ENCODE data around the gene PPP1R12C. TPM values are rescaled to one million over a fixed set of nuclear protein-coding genes. Genes with fewer than 3 reads are reported as not detected.
"Not testable (repeated sequence)": the region's sequence is repeated elsewhere in the genome, so short reads cannot be mapped to it uniquely, and the experiment has no call there.

The PPP1R12C gene
- total RNA-seq, 1 donor from 2014 or later = 120 TPM

DNA sequence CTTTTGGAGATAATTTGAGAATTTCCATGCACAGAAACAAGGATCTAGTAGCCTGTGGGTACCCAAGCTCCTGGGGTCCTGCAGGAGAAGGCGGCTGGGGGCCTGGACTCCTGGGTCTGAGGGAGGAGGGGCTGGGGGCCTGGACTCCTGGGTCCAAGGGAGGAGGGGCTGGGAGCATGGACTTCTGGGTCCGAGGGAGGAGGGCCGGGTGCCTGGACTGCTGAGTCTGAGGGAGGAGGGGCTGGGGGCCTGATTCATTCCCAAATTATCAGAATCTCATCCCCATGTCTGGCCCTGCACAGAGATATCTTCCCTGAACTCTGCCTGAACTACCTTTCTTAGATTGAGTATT lies 54.0 kb downstream of the PPP1R12C start:
- Histone ChIP-seq H3K9me3 (no peaks in the 10 kb centered on the region), H3K27ac (no peak overlapping the region), H3K4me1 (peaks cover 15% of the 10 kb centered on the region), H3K36me3 (peaks cover 5% of the 10 kb centered on the region), H3K4me3 (peak overlapping the region; percentile 98), H3K27me3 (no peaks in the 10 kb centered on the region)
- DNase-seq = no peak
- intact Hi-C loops (cut with DNase I) = no loop called here
- TF ChIP-seq, protein P1, sequence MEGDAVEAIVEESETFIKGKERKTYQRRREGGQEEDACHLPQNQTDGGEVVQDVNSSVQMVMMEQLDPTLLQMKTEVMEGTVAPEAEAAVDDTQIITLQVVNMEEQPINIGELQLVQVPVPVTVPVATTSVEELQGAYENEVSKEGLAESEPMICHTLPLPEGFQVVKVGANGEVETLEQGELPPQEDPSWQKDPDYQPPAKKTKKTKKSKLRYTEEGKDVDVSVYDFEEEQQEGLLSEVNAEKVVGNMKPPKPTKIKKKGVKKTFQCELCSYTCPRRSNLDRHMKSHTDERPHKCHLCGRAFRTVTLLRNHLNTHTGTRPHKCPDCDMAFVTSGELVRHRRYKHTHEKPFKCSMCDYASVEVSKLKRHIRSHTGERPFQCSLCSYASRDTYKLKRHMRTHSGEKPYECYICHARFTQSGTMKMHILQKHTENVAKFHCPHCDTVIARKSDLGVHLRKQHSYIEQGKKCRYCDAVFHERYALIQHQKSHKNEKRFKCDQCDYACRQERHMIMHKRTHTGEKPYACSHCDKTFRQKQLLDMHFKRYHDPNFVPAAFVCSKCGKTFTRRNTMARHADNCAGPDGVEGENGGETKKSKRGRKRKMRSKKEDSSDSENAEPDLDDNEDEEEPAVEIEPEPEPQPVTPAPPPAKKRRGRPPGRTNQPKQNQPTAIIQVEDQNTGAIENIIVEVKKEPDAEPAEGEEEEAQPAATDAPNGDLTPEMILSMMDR (IDR thresholded peaks at IDR 0.05) = no peak
- no peak for ATAC-seq

DNA sequence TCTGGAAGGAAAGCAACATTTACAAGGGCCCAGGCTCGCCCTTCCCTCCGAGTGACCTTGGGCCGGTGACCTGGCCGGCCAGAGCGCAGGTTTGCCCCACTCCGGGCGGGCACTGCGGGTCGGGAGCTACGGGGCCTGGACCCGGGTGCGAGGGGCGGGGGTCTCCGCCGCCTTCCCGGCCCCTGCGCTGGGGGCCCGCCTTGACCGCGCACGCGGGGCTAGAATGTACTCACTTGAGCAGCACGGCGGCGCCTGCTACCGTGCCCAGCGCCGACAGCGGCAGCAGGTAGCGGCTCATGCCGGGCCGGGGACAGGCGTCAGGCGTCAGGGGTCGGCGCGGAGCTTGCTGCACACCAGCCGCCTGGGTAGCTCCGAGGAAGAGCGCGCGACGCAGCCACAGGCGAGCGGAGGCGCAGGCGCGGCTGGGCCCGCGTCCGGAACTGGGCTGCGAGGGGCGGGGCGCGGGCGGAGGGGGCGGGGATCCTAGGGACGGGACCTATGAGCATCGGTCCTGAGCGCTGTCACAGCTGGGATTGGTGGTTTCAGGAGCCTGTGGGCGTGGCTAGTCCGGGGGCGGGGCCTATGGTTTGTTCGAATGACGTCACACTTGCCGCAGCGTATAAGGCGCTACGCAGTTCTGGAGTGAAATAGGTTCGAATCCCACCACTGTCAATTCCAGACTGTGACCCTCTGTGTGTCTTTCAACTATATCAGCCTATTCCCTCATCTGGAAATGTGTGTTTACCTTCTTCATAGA lies 54.5 kb downstream of the PPP1R12C start, which contains the start of gene RDH13:
TSS of gene RDH13 (minus strand) at position 414 of the 757 bp plus-strand sequence. CDS start at position 298, 116 bp downstream.
- H3K4me1 ChIP-seq = peaks cover 16% of the 10 kb centered on the region
- intact Hi-C loops (cut with DNase I) = no loop called here
- H3K27ac ChIP-seq = peak within 1 kb of the TSS; percentile 85
- peaks cover 10% of the 10 kb centered on the region for H3K36me3 ChIP-seq
- no peaks in the 10 kb centered on the region for H3K9me3 ChIP-seq
- no peaks in the 10 kb centered on the region for H3K27me3 ChIP-seq
- peak; percentile 99 for DNase-seq
- TF ChIP-seq, protein P1 (IDR thresholded peaks at IDR 0.05) = no peak
- ATAC-seq = peak; percentile 100
- H3K4me3 ChIP-seq = peak within 1 kb of the TSS; percentile 98

DNA sequence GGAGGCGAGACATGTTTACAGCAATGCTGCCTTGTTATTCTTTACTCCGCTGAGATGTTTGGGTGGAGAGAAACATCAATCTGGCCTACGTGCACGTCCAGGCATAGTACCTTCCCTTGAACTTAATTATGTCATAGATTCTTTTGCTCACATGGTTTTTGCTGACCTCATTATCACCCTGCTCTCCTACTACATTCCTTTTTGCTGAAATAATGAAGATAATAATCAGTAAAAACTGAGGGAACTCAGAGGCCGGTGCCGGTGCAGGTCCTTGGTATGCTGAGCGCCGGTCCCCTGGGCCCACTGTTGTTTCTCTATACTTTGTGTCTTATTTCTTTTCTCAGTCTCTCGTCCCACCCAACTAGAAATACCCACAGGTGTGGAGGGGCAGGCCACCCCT lies 57.1 kb downstream of the PPP1R12C start:
- H3K27ac ChIP-seq; H3K4me3 ChIP-seq; DNase-seq; H3K27me3 ChIP-seq; H3K9me3 ChIP-seq; ATAC-seq; intact Hi-C loops (cut with DNase I): not testable (repeated sequence)
- peaks cover 31% of the 10 kb centered on the region for H3K36me3 ChIP-seq
- peaks cover 16% of the 10 kb centered on the region for H3K4me1 ChIP-seq

DNA sequence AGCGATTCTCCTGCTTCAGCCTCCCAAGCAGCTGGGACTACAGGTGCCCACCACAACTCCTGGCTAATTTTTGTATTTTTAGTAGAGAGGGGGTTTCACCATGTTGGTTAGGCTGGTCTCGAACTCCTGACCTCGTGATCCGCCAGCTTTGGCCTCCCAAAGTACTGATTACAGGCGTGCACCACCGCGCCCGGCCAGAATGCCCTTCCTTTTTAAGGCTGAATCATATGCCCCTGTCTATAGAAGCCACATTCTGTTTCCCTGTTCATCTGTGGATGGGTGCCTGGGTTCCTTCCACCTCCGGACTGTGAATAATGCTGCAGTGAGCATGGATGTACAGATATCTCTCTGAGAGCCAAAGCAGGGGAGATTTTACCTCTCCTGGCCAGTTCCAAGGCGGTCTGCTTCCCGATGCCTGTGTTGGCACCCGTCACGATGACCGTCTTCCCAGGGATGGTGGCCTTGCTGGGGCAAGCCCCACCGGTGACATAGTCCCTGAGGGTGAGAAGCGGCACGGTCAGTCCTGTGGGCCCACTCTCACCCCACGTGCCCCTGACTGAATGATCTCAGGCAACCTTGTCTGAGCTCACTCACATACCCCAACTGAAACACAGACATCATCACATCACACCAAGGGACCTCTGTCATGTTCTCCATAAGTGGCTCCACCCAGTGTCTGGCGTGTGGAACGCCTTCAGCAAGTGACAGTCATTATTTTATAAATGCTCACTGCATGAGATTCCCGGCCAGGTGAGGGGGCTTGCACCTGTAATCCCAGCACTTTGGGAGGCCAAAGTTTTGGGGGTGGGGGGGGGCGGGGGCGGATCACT lies 58.4 kb downstream of the PPP1R12C start:
- Histone ChIP-seq H3K27ac (no peak overlapping the region), H3K4me1 (peaks cover 16% of the 10 kb centered on the region), H3K27me3 (no peaks in the 10 kb centered on the region), H3K4me3 (no peak overlapping the region), H3K9me3 (no peaks in the 10 kb centered on the region), H3K36me3 (peaks cover 44% of the 10 kb centered on the region)
- ATAC-seq (no peak), DNase-seq (no peak)
- TF ChIP-seq, protein P1 (IDR thresholded peaks at IDR 0.05) = no peak
- intact Hi-C loops (cut with DNase I) = no loop called here

DNA sequence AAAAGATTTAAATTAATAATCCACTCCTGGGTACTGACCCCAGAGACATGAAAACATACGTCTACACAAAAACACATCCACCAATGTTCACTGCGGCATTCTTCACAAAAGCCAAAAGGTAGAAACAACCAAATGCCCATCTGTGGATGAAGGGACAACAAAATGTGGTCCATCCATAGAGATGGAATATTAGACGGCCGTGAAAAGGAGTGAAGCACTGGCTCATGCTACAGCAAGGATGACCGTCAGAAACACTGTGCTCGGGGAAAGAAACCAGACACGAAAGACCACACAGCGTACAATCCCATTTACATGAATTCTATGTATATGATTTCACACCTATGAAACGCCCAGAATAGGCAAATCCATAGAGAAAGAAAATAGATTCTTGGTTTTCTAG lies 60.6 kb downstream of the PPP1R12C start:
- Histone ChIP-seq H3K4me1 (peaks cover 9% of the 10 kb centered on the region), H3K4me3 (no peak overlapping the region), H3K9me3 (no peaks in the 10 kb centered on the region), H3K27me3 (no peaks in the 10 kb centered on the region), H3K27ac (no peak overlapping the region), H3K36me3 (peaks cover 59% of the 10 kb centered on the region)
- ATAC-seq (no peak), DNase-seq (no peak)
- intact Hi-C loops (cut with DNase I) = no loop called here
- TF ChIP-seq, protein P1 (IDR thresholded peaks at IDR 0.05) = no peak

DNA sequence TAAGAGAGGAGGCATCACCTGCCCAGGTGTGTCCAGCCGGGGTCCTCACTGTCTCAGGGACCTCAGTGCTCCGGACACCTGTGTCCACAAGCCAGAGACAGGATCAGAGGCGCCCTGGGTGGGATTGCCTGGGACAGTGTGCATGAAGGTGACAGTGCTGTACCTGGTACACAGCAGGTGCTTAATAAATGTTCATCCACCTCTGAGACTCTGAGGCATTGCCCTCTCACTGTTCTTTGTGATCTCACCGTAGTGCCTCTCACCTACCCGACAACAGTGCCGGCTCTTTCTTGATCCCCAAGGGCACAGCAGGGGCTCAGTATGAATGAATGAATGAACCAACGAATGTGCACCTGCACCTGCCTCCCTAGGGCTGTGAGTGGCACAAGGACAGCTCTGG lies 63.7 kb downstream of the PPP1R12C start:
- ATAC-seq = no peak
- DNase-seq = no peak
- H3K27ac ChIP-seq = no peak overlapping the region

More for the DNA sequence above, 63.7 kb downstream of the PPP1R12C start:
- TF ChIP-seq, protein P1 (IDR thresholded peaks at IDR 0.05) = no peak
- Histone ChIP-seq H3K9me3 (no peaks in the 10 kb centered on the region), H3K36me3 (peaks cover 78% of the 10 kb centered on the region), H3K27me3 (no peaks in the 10 kb centered on the region), H3K4me3 (no peak overlapping the region), H3K4me1 (peaks cover 4% of the 10 kb centered on the region)
- intact Hi-C loops (cut with DNase I) = no loop called here

All from upper lobe of right lung (tissue), 1 donor.